ENCODE measurements around the gene THAP11. TPM values are rescaled to one million over a fixed set of nuclear protein-coding genes. Genes with fewer than 3 reads are reported as not detected.
A peak's percentile ranks its signal among the peaks of the same experiment; 100 is the strongest.

Gene THAP11
- total and polyA plus RNA-seq, 2 of the 13 experiments (the other 11 are each of a cell fraction or from before 2014, with no cell fraction given): 44.2 to 53.4 TPM

- no peak for TF ChIP-seq HNF1B (CRISPR knock-in tag; IDR thresholded peaks at IDR 0.05)
Observed at GRCh38 chr16:67885976-67886375, 43.9 kb downstream of the THAP11 start (continued).

GRCh38 chr16:67886387-67886786, 44.3 kb downstream of the THAP11 start:
- no peak overlapping the region for H3K4me3 ChIP-seq (replicated peaks in 1 of 3; ENCODE audit: insufficient read depth in 1 of 3, low read depth in 2 of 3, low read length in 3 of 3)
- ATAC-seq (no peak), DNase-seq (ENCODE audit: low spot score) (no peak), FAIRE-seq (no peak)
- H3K79me2 ChIP-seq (ENCODE audit: insufficient read depth, low read length): no peaks in the 10 kb centered on the region
- H4K20me1 ChIP-seq (ENCODE audit: insufficient read depth, low read length): no peaks in the 10 kb centered on the region
- H3K27me3 ChIP-seq (ENCODE audit: control insufficient read depth in 1 of 2, insufficient read depth in 2 of 2, low read length in 2 of 2): no peaks in the 10 kb centered on the region
- in situ Hi-C loops (cut with HindIII; ENCODE audit: extremely low pct_ligation_motif_present, low pct_unique_long_range_greater_than_20kb): loop anchor here (5.0 to 10.0 kb wide), 2 partner anchors 41 to 158 kb away; no protein-coding TSS in a partner anchor
- H3K4me1 ChIP-seq (ENCODE audit: insufficient read depth, low read length): peaks cover 31% of the 10 kb centered on the region
- WGBS (ENCODE audit: low lambda C conversion rate): 94% methylated on average over 4 of the region's 5 CpGs
- intact Hi-C loops (cut with micrococcal nuclease; ENCODE audit: unreplicated experiment): no loop called here
- peaks cover 19 to 41% of the 10 kb centered on the region in 2 experiments for H3K36me3 ChIP-seq (replicated peaks in 1 of 2; ENCODE audit: control insufficient read depth in 1 of 2, insufficient read depth in 2 of 2, low read length in 2 of 2)
- H3K27ac ChIP-seq (ENCODE audit: extremely low read length, insufficient read depth, low read length): peak overlapping the region; percentile 13
- no peak overlapping the region for H3K4me2 ChIP-seq (ENCODE audit: low read depth, low read length)
- H3K9ac ChIP-seq (ENCODE audit: insufficient read depth, low read depth, low read length): no peak overlapping the region
- no peaks in the 10 kb centered on the region for H3K9me3 ChIP-seq (ENCODE audit: low read length)
- no peak overlapping the region for H2AFZ ChIP-seq (ENCODE audit: low read length)
- CTCF ChIA-PET (ENCODE audit: low intra/inter-chr PET ratio, low total read pairs): interaction anchor here (5.3 kb wide), 1 partner anchor 42 kb away, joined by 63 read pairs; no protein-coding TSS in a partner anchor
- no peak for TF ChIP-seq SRSF1 (optimal IDR thresholded peaks at IDR 0.05; ENCODE audit: low read depth, low read length)
- TF ChIP-seq, protein P1, sequence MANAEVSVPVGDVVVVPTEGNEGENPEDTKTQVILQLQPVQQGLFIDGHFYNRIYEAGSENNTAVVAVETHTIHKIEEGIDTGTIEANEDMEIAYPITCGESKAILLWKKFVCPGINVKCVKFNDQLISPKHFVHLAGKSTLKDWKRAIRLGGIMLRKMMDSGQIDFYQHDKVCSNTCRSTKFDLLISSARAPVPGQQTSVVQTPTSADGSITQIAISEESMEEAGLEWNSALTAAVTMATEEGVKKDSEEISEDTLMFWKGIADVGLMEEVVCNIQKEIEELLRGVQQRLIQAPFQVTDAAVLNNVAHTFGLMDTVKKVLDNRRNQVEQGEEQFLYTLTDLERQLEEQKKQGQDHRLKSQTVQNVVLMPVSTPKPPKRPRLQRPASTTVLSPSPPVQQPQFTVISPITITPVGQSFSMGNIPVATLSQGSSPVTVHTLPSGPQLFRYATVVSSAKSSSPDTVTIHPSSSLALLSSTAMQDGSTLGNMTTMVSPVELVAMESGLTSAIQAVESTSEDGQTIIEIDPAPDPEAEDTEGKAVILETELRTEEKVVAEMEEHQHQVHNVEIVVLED (CRISPR knock-in tag; IDR thresholded peaks at IDR 0.05; ENCODE audit: borderline replicate concordance): no peak
- no peak for TF ChIP-seq GMEB2 (CRISPR knock-in tag; IDR thresholded peaks at IDR 0.05; ENCODE audit: low read depth)
- TF ChIP-seq ZNF20 (CRISPR knock-in tag; IDR thresholded peaks at IDR 0.05): no peak
- no peak for TF ChIP-seq PHF5A (CRISPR knock-in tag; IDR thresholded peaks at IDR 0.05; ENCODE audit: low read depth, unreplicated experiment)
- no peak for TF ChIP-seq ZSCAN20 (CRISPR knock-in tag; IDR thresholded peaks at IDR 0.05; ENCODE audit: borderline replicate concordance)
- no peak for TF ChIP-seq PRPF4 (IDR thresholded peaks at IDR 0.05; ENCODE audit: low read depth, low read length, poor library complexity, severe bottlenecking)
- no peak for TF ChIP-seq SP4 (CRISPR knock-in tag; IDR thresholded peaks at IDR 0.05)
- no peak for TF ChIP-seq ZFP37 (CRISPR knock-in tag; IDR thresholded peaks at IDR 0.05; ENCODE audit: borderline replicate concordance)
- TF ChIP-seq TOE1 (CRISPR knock-in tag; IDR thresholded peaks at IDR 0.05): no peak
- POLR2A ChIA-PET: interaction anchor here (1.0 to 1.2 kb wide), 2 partner anchors 29 to 49 kb away, joined by 3 to 4 read pairs; no protein-coding TSS in a partner anchor
- BruUV-seq (replicated peaks): no TSS peak

Measured in HepG2 (cell line).